Measurements from ENCODE around the gene DLK1.

DNA sequence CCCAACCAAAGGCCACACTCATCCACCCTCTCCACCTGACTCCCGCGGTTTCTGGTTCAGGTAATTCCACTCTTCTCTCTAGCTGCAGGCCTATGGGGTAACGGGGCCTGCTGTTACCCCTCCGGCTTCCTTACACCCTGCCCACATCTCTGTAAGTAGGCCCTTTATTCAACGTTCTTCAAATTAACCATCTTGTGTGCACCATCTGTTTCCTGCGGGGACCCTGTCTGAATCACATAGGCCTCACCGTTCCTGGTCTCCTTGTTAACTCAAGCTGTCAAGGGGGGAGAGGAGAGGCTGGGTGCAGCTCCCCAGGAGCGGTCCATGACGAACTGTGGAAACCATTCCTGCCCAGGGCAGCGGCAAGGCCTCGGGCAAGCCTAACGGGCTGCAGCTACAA lies 9.3 kb upstream of the DLK1 start:
- TF ChIP-seq, protein P1, sequence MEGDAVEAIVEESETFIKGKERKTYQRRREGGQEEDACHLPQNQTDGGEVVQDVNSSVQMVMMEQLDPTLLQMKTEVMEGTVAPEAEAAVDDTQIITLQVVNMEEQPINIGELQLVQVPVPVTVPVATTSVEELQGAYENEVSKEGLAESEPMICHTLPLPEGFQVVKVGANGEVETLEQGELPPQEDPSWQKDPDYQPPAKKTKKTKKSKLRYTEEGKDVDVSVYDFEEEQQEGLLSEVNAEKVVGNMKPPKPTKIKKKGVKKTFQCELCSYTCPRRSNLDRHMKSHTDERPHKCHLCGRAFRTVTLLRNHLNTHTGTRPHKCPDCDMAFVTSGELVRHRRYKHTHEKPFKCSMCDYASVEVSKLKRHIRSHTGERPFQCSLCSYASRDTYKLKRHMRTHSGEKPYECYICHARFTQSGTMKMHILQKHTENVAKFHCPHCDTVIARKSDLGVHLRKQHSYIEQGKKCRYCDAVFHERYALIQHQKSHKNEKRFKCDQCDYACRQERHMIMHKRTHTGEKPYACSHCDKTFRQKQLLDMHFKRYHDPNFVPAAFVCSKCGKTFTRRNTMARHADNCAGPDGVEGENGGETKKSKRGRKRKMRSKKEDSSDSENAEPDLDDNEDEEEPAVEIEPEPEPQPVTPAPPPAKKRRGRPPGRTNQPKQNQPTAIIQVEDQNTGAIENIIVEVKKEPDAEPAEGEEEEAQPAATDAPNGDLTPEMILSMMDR (IDR thresholded peaks at IDR 0.05) = no peak
- no peak for TF ChIP-seq EP300 (IDR thresholded peaks at IDR 0.05)
- TF ChIP-seq POLR2A (IDR thresholded peaks at IDR 0.05; ENCODE audit: low read length) = no peak
- no peak for TF ChIP-seq FOSB (CRISPR knock-in tag; IDR thresholded peaks at IDR 0.05)
- TF ChIP-seq KDM5A (IDR thresholded peaks at IDR 0.05) = no peak

Data from A549 (cell line).